Astrocyte of the spinal cord (primary cell): ENCODE data around the gene VWA7.
"Not testable (repeated sequence)": the region's sequence is repeated elsewhere in the genome, so short reads cannot be mapped to it uniquely, and the experiment has no call there.

ENCODE experiments used
- DNase-seq: peaks from one replicate; pipeline ENCODE4 v3.0.0; 2011; ENCODE audit warnings: low read depth, low spot score
- H3K4me3 ChIP-seq: 2 replicates; pipeline ENCODE4 v1.5.1; 2011; ENCODE audit warnings: low read depth, mild to moderate bottlenecking, low read length, moderate library complexity
- CTCF ChIP-seq: IDR thresholded peaks from 2 replicates; pipeline ENCODE4 v1.5.1; 2012; ENCODE audit warnings: low read depth, mild to moderate bottlenecking, low read length, inconsistent platforms
- in situ Hi-C: cut with HindIII; loops from 2 replicates; pipeline ENCODE4 v1.10.0; 2017; ENCODE audit warnings: low sequenced_read_pairs

Gene VWA7

GRCh38 chr6:31819871-31820299 is 42.8 kb upstream of the VWA7 start:
- no peak overlapping the region for H3K4me3 ChIP-seq
- no peak for DNase-seq
- in situ Hi-C loops = no loop called here
- TF ChIP-seq CTCF = no peak

- in situ Hi-C loops = not testable (repeated sequence)
- H3K4me3 ChIP-seq = peak overlapping the region; percentile 41
These were observed 40.9 kb upstream of the VWA7 start for GRCh38 chr6:31817929-31818511.

GRCh38 chr6:31817133-31817928 is 40.2 kb upstream of the VWA7 start:
- in situ Hi-C loops, DNase-seq: not testable (repeated sequence)
- peak overlapping the region; percentile 41 for H3K4me3 ChIP-seq

More at GRCh38 chr6:31817929-31818511, 40.9 kb upstream of the VWA7 start:
- not testable (repeated sequence) for DNase-seq

- in situ Hi-C loops = no loop called here
- no peak for TF ChIP-seq CTCF
These were observed 38.1 kb upstream of the VWA7 start, which contains the start of the genes HSPA1A and HSPA1L for GRCh38 chr6:31815025-31815838. TSS of gene HSPA1A (plus strand) at chr6:31815543. CDS start at chr6:31815757, 214 bp downstream. TSS of gene HSPA1L (minus strand) at chr6:31815283. CDS start at chr6:31811972, 3,311 bp downstream.

GRCh38 chr6:31814677-31815024 is 37.5 kb upstream of the VWA7 start:
- peak; percentile 98 for DNase-seq
- H3K4me3 ChIP-seq = peak overlapping the region; percentile 62
- in situ Hi-C loops = no loop called here
- no peak for TF ChIP-seq CTCF

More at GRCh38 chr6:31815025-31815838, 38.1 kb upstream of the VWA7 start, which contains the start of the genes HSPA1A and HSPA1L:
- peak within 1 kb of the TSS; percentile 62 for H3K4me3 ChIP-seq
- peak; percentile 97 for DNase-seq

- in situ Hi-C loops = no loop called here
- TF ChIP-seq CTCF = no peak
- no peak for DNase-seq
- H3K4me3 ChIP-seq = no peak overlapping the region
These were observed 36.3 kb upstream of the VWA7 start for GRCh38 chr6:31813465-31813849.

GRCh38 chr6:31811645-31812044 is 34.5 kb upstream of the VWA7 start:
- no peak for TF ChIP-seq CTCF
- no peak overlapping the region for H3K4me3 ChIP-seq
- no peak for DNase-seq
- in situ Hi-C loops = no loop called here

- DNase-seq, in situ Hi-C loops: not testable (repeated sequence)
These were observed 31.5 kb upstream of the VWA7 start for GRCh38 chr6:31808599-31808998.

More at GRCh38 chr6:31808599-31808998, 31.5 kb upstream of the VWA7 start:
- H3K4me3 ChIP-seq = not testable (repeated sequence)
